Sigmoid colon (tissue), 7 donors: ENCODE results near the gene KPNA6. TPM values are rescaled to one million over a fixed set of nuclear protein-coding genes. Genes with fewer than 3 reads are reported as not detected.
"Not testable (repeated sequence)": the region's sequence is repeated elsewhere in the genome, so short reads cannot be mapped to it uniquely, and the experiment has no call there.

Experiments used
- DNase-seq: peaks from one replicate; pipeline ENCODE4 v3.0.0-alpha.2; 2019
- H3K27ac ChIP-seq, 4 donors: fragments of 200-600 bp; sonication (generic); one replicate each; pipeline ENCODE4 v1.5.1; 2016 to 2019; ENCODE audit warnings: mild to moderate bottlenecking in 1 of 4
- H3K27me3 ChIP-seq, 3 donors: fragments of 200-600 bp; sonication (generic); one replicate each; pipeline ENCODE4 v1.5.1; 2019; ENCODE audit warnings: mild to moderate bottlenecking in 1 of 3
- H3K36me3 ChIP-seq, 4 donors: fragments of 200-600 bp; sonication (generic); one replicate each; pipeline ENCODE4 v1.5.1; 2016 to 2019
- H3K4me1 ChIP-seq, 4 donors: fragments of 200-600 bp; sonication (generic); one replicate each; pipeline ENCODE4 v1.5.1; 2017 to 2019
- H3K4me3 ChIP-seq, 4 donors: fragments of 200-600 bp; sonication (generic); one replicate each; pipeline ENCODE4 v1.5.1; 2017 to 2019; ENCODE audit warnings: mild to moderate bottlenecking in 2 of 4, moderate library complexity in 1 of 4
- H3K9me3 ChIP-seq, 4 donors: fragments of 200-600 bp in 3 of 4; sonication (generic) in 3 of 4; one replicate each; pipeline versions ENCODE4 v1.5.1 to v1.6.1; 2013 to 2019
- EP300 ChIP-seq, 4 donors: sonication (generic); formaldehyde crosslinking; IDR thresholded peaks; one replicate each; pipeline ENCODE4 v1.6.1; 2017; ENCODE audit warnings: antibody characterized with exemption in 4 of 4
- POLR2A ChIP-seq, 2 donors: fragments of 450-650 bp; IDR thresholded peaks; one replicate each; pipeline ENCODE4 v1.6.1; 2016; ENCODE audit warnings: antibody characterized with exemption in 2 of 2, mild to moderate bottlenecking in 2 of 2, moderate library complexity in 2 of 2
- POLR2AphosphoS5 ChIP-seq, 4 donors: sonication (generic); formaldehyde crosslinking; IDR thresholded peaks; one replicate each; pipeline ENCODE4 v1.6.1; 2017; ENCODE audit warnings: antibody characterized with exemption in 4 of 4
- WGBS, 2 donors: extraction: QIAGEN DNeasy Blood & Tissue Kit; methylation state at CpG; one replicate each; pipeline ENCODE4 v1.1.7; 2013; 5-methylcytosine and 5-hydroxymethylcytosine counted together
- intact Hi-C: fragments of 100-400 bp; cut with DNase I; formaldehyde crosslinking; loops from one replicate; pipeline ENCODE4 v1.15.1; 2023
- polyA plus RNA-seq, 3 donors: library from polyadenylated mRNA; stranded (reverse); fragments of 200-250 nt; gene quantifications; one replicate each; pipeline ENCODE4 v1.2.3, GENCODE V29; 2013
- total RNA-seq, 4 donors: library from RNA; depleted of rRNA; stranded (reverse); fragments of >200 nt; gene quantifications; one replicate each; pipeline ENCODE4 v1.1.0, GENCODE V29; 2016
- TF ChIP-seq, protein P1 (sequence below), 4 experiments: fragments of 450-650 bp in 3 of 4; fragments of 200-600 bp in 1 of 4; IDR thresholded peaks; one replicate each; pipeline ENCODE4 v1.5.1; 2016 to 2019; ENCODE audit warnings: antibody characterized with exemption in 4 of 4, mild to moderate bottlenecking in 3 of 4, moderate library complexity in 2 of 4
- donor health status: healthy with polysubstance abuse.
- donor health status: Bipolar disorder and iron deficiency.
- donor health status: healthy.

Gene KPNA6
- total and polyA plus RNA-seq, 7 donors, result 6.0 to 47.0 (median 33.4) TPM

DNA sequence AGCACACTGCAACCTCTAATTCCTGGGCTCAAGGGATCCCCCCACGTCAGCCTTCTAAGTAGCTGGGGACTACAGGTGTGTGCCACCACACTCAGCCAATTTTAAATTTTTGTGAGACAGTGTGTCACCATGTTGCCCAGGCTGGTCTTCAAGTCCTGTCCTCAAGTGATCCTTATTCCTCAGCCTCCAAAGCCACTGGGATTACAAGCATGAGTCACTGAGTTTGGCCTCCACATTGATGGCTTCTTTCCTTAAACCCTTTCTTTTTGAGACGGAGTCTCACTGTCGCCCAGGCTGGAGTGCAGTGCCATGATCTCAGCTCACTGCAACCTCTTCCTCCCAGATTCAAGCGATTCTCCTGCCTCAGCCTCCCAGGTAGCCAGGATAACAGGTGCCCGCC is 7.6 kb downstream of the KPNA6 start:
- intact Hi-C loops, result no loop called here
- no peak overlapping the region for H3K4me3 ChIP-seq
- no peaks in the 10 kb centered on the region for H3K36me3 ChIP-seq
- H3K27ac ChIP-seq, result peak overlapping the region in 3 of 4 donors; percentile 41 to 69 (median 59)
- H3K4me1 ChIP-seq, result peaks cover 0 to 64% (median 48%) of the 10 kb centered on the region in 4 donors
- no peak for DNase-seq
- TF ChIP-seq, protein P1, sequence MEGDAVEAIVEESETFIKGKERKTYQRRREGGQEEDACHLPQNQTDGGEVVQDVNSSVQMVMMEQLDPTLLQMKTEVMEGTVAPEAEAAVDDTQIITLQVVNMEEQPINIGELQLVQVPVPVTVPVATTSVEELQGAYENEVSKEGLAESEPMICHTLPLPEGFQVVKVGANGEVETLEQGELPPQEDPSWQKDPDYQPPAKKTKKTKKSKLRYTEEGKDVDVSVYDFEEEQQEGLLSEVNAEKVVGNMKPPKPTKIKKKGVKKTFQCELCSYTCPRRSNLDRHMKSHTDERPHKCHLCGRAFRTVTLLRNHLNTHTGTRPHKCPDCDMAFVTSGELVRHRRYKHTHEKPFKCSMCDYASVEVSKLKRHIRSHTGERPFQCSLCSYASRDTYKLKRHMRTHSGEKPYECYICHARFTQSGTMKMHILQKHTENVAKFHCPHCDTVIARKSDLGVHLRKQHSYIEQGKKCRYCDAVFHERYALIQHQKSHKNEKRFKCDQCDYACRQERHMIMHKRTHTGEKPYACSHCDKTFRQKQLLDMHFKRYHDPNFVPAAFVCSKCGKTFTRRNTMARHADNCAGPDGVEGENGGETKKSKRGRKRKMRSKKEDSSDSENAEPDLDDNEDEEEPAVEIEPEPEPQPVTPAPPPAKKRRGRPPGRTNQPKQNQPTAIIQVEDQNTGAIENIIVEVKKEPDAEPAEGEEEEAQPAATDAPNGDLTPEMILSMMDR (IDR thresholded peaks at IDR 0.05), result no peak
- TF ChIP-seq POLR2AphosphoS5 (IDR thresholded peaks at IDR 0.05) (no peak), EP300 (IDR thresholded peaks at IDR 0.05) (no peak), POLR2A (IDR thresholded peaks at IDR 0.05) (no peak)
- no peaks in the 10 kb centered on the region for H3K27me3 ChIP-seq
- H3K9me3 ChIP-seq, result no peaks in the 10 kb centered on the region
- WGBS, 2 donors, result 90 to 91% methylated on average over 5 of the region's 5 CpGs

- H3K27ac ChIP-seq, result peak overlapping the region; percentile 34 to 69 (median 50)
Measured at GRCh38 chr1:32116531-32116930, 8.7 kb downstream of the KPNA6 start.

GRCh38 chr1:32122151-32122550 is 14.3 kb downstream of the KPNA6 start:
- Histone ChIP-seq H3K27me3 (no peaks in the 10 kb centered on the region), H3K4me1 (peaks cover 0 to 42% (median 23%) of the 10 kb centered on the region in 4 donors), H3K4me3 (no peak overlapping the region), H3K9me3 (no peaks in the 10 kb centered on the region), H3K27ac (no peak overlapping the region), H3K36me3 (no peaks in the 10 kb centered on the region)
- 45 to 65% methylated on average over 5 of the region's 5 CpGs for WGBS, 2 donors
- TF ChIP-seq POLR2A (IDR thresholded peaks at IDR 0.05) (no peak), POLR2AphosphoS5 (IDR thresholded peaks at IDR 0.05) (no peak), EP300 (IDR thresholded peaks at IDR 0.05) (no peak)
- TF ChIP-seq, protein P1 (IDR thresholded peaks at IDR 0.05), result no peak
- DNase-seq, result no peak
- intact Hi-C loops, result no loop called here

More at GRCh38 chr1:32116531-32116930, 8.7 kb downstream of the KPNA6 start:
- Histone ChIP-seq H3K4me3 (no peak overlapping the region), H3K4me1 (peaks cover 0 to 62% (median 43%) of the 10 kb centered on the region in 4 donors), H3K9me3 (no peaks in the 10 kb centered on the region), H3K27me3 (no peaks in the 10 kb centered on the region), H3K36me3 (no peaks in the 10 kb centered on the region)
- intact Hi-C loops, result no loop called here
- TF ChIP-seq POLR2A (IDR thresholded peaks at IDR 0.05) (no peak), POLR2AphosphoS5 (IDR thresholded peaks at IDR 0.05) (no peak), EP300 (IDR thresholded peaks at IDR 0.05) (no peak)
- TF ChIP-seq, protein P1 (IDR thresholded peaks at IDR 0.05), result no peak
- no peak for DNase-seq
- WGBS, 2 donors, result 96 to 97% methylated on average over 4 of the region's 4 CpGs

- intact Hi-C loops, result not testable (repeated sequence)
- 96 to 99% methylated on average over 2 of the region's 2 CpGs for WGBS, 2 donors
- H3K4me1 ChIP-seq, result peaks cover 0 to 35% (median 25%) of the 10 kb centered on the region in 4 donors
Measured at GRCh38 chr1:32123361-32123760, 15.5 kb downstream of the KPNA6 start.

GRCh38 chr1:32125313-32125712 is 17.5 kb downstream of the KPNA6 start:
- peaks cover 0 to 39% (median 19%) of the 10 kb centered on the region in 4 donors for H3K4me1 ChIP-seq
- H3K27ac ChIP-seq, result no peak overlapping the region
- no peak for TF ChIP-seq EP300 (IDR thresholded peaks at IDR 0.05)
- TF ChIP-seq POLR2AphosphoS5 (IDR thresholded peaks at IDR 0.05), result no peak
- TF ChIP-seq, protein P1 (IDR thresholded peaks at IDR 0.05), result no peak
- no peak for TF ChIP-seq POLR2A (IDR thresholded peaks at IDR 0.05)
- intact Hi-C loops, result no loop called here
- no peaks in the 10 kb centered on the region for H3K9me3 ChIP-seq
- no peaks in the 10 kb centered on the region for H3K36me3 ChIP-seq
- no peak for DNase-seq
- no peaks in the 10 kb centered on the region for H3K27me3 ChIP-seq
- 93 to 96% methylated on average over 8 of the region's 8 CpGs for WGBS, 2 donors
- H3K4me3 ChIP-seq, result no peak overlapping the region

More at GRCh38 chr1:32123361-32123760, 15.5 kb downstream of the KPNA6 start:
- H3K27ac ChIP-seq, DNase-seq, H3K27me3 ChIP-seq, H3K4me3 ChIP-seq, H3K36me3 ChIP-seq, H3K9me3 ChIP-seq: not testable (repeated sequence)
